H9 (cell line): ENCODE data around the gene ZNF451. TPM values are rescaled to one million over a fixed set of nuclear protein-coding genes. Genes with fewer than 3 reads are reported as not detected.

Experiments used
- DNase-seq: peaks from one replicate; pipeline ENCODE4 v3.0.0-alpha.2; 2017
- H2AFZ ChIP-seq: one replicate; pipeline ENCODE4 v1.6.1; 2013; ENCODE audit warnings: mild to moderate bottlenecking, low read length, control low read depth, moderate library complexity
- H2AK5ac ChIP-seq: 2 replicates; pipeline ENCODE4 v1.6.1; 2013; ENCODE audit warnings: low read length, control low read depth, mixed read lengths; ENCODE audit not compliant: insufficient read length
- H2BK120ac ChIP-seq: one replicate; pipeline ENCODE4 v1.6.1; 2013; ENCODE audit warnings: low read depth, mild to moderate bottlenecking, low read length, control low read depth, inconsistent platforms; ENCODE audit not compliant: poor library complexity, severe bottlenecking
- H2BK12ac ChIP-seq: 2 replicates; pipeline ENCODE4 v1.6.1; 2013; ENCODE audit warnings: low read length, control low read depth, mixed read lengths, low read depth; ENCODE audit not compliant: insufficient read length
- H2BK15ac ChIP-seq: 2 replicates; pipeline ENCODE4 v1.6.1; 2013; ENCODE audit warnings: low read depth, low read length, control low read depth
- H2BK20ac ChIP-seq: one replicate; pipeline ENCODE4 v1.6.1; 2013; ENCODE audit warnings: low read depth, mild to moderate bottlenecking, low read length, control low read depth, inconsistent platforms; ENCODE audit not compliant: poor library complexity, severe bottlenecking
- H2BK5ac ChIP-seq: 2 replicates; pipeline ENCODE4 v1.6.1; 2013; ENCODE audit warnings: low read length, control low read depth, mixed read lengths; ENCODE audit not compliant: insufficient read length
- H3K14ac ChIP-seq: 2 replicates; pipeline ENCODE4 v1.6.1; 2013; ENCODE audit warnings: low read length, control low read depth; ENCODE audit not compliant: insufficient read depth
- H3K18ac ChIP-seq: 2 replicates; pipeline ENCODE4 v1.6.1; 2013; ENCODE audit warnings: low read depth, mild to moderate bottlenecking, mixed read lengths, low read length, control low read depth; ENCODE audit not compliant: insufficient read length
- H3K23ac ChIP-seq: 2 replicates; pipeline ENCODE4 v1.6.1; 2013; ENCODE audit warnings: low read length, control low read depth, mixed read lengths, low read depth; ENCODE audit not compliant: insufficient read length
- H3K23me2 ChIP-seq: 2 replicates; pipeline ENCODE4 v1.6.1; 2013; ENCODE audit warnings: low read depth, mild to moderate bottlenecking, mixed read lengths, low read length, control low read depth; ENCODE audit not compliant: insufficient read length, poor library complexity, severe bottlenecking
- H3K27ac ChIP-seq: 2 replicates; pipeline ENCODE4 v1.5.1; 2013; ENCODE audit warnings: low read length, control low read depth, mixed read lengths, low read depth; ENCODE audit not compliant: insufficient read length
- H3K27me3 ChIP-seq: 2 replicates; pipeline ENCODE4 v1.6.1; 2013; ENCODE audit warnings: low read length, control low read depth, inconsistent platforms; ENCODE audit not compliant: insufficient read depth
- H3K4ac ChIP-seq: 2 replicates; pipeline ENCODE4 v1.6.1; 2013; ENCODE audit warnings: low read depth, mild to moderate bottlenecking, control low read depth, inconsistent platforms, low read length, moderate library complexity
- H3K4me1 ChIP-seq: 2 replicates; pipeline ENCODE4 v1.6.1; 2013; ENCODE audit warnings: low read length, control low read depth, inconsistent platforms; ENCODE audit not compliant: insufficient read depth
- H3K4me2 ChIP-seq: 2 replicates; pipeline ENCODE4 v1.6.1; 2013; ENCODE audit warnings: low read length, control low read depth, mixed read lengths; ENCODE audit not compliant: insufficient read length, insufficient read depth
- H3K56ac ChIP-seq: 2 replicates; pipeline ENCODE4 v1.6.1; 2013; ENCODE audit warnings: low read depth, mild to moderate bottlenecking, mixed read lengths, low read length, control low read depth; ENCODE audit not compliant: insufficient read length
- H3K79me1 ChIP-seq: 2 replicates; pipeline ENCODE4 v1.6.1; 2013; ENCODE audit warnings: low read depth, mild to moderate bottlenecking, moderate library complexity, low read length, control low read depth, inconsistent platforms; ENCODE audit not compliant: insufficient read depth, poor library complexity, severe bottlenecking
- H3K79me2 ChIP-seq: 2 replicates; pipeline ENCODE4 v1.6.1; 2013; ENCODE audit warnings: low read length, control low read depth, inconsistent platforms; ENCODE audit not compliant: insufficient read depth
- H3K9ac ChIP-seq: 2 replicates; pipeline ENCODE4 v1.6.1; 2013; ENCODE audit warnings: low read length, control low read depth, mixed read lengths; ENCODE audit not compliant: insufficient read length; ENCODE audit errors: extremely low read depth
- H3K9me3 ChIP-seq: one replicate; pipeline ENCODE4 v1.6.1; 2013; ENCODE audit warnings: low read depth, low read length, inconsistent platforms; ENCODE audit not compliant: control insufficient read depth
- H3T11ph ChIP-seq: one replicate; pipeline ENCODE4 v1.6.1; 2013; ENCODE audit warnings: mild to moderate bottlenecking, low read length, control low read depth, inconsistent platforms
- H4K20me1 ChIP-seq: one replicate; pipeline ENCODE4 v1.6.1; 2013; ENCODE audit not compliant: control insufficient read depth, insufficient read length, insufficient read depth
- H4K5ac ChIP-seq: 2 replicates; pipeline ENCODE4 v1.6.1; 2013; ENCODE audit warnings: low read depth, mild to moderate bottlenecking, mixed read lengths, low read length, control low read depth; ENCODE audit not compliant: insufficient read length
- H4K8ac ChIP-seq: replicated peaks from 2 replicates; pipeline ENCODE4 v1.6.1; 2013; ENCODE audit warnings: low read length, control low read depth, mixed read lengths, low read depth; ENCODE audit not compliant: insufficient read length
- H4K91ac ChIP-seq: 2 replicates; pipeline ENCODE4 v1.6.1; 2013; ENCODE audit warnings: low read depth, mild to moderate bottlenecking, moderate library complexity, mixed read lengths, low read length, control low read depth; ENCODE audit not compliant: insufficient read length
- H3K27ac Mint-ChIP-seq, 3 experiments: 2 replicates in 2 of 3; 3 replicates in 1 of 3; pipeline ENCODE4 v1.8.0; 2020 to 2021; ENCODE audit warnings: mixed read lengths in 3 of 3, mild to moderate bottlenecking in 1 of 3, moderate library complexity in 1 of 3
- H3K27me3 Mint-ChIP-seq: 2 replicates; pipeline ENCODE4 v1.8.0; 2021; ENCODE audit warnings: low read depth, mild to moderate bottlenecking, moderate library complexity, mixed read lengths
- H3K36me3 Mint-ChIP-seq, 3 experiments: 2 replicates in 2 of 3; 3 replicates in 1 of 3; pipeline ENCODE4 v1.8.0; 2020 to 2021; ENCODE audit warnings: low read depth in 3 of 3, mixed read lengths in 3 of 3; ENCODE audit not compliant: insufficient read depth in 1 of 3
- H3K4me1 Mint-ChIP-seq, 2 experiments: 2 replicates each; pipeline ENCODE4 v1.8.0; 2020; ENCODE audit warnings: mixed read lengths in 2 of 2
- H3K4me3 Mint-ChIP-seq, 2 experiments: 2 replicates in 1 of 2; 3 replicates in 1 of 2; pipeline ENCODE4 v1.8.0; 2020 to 2021; ENCODE audit warnings: mild to moderate bottlenecking in 2 of 2, mixed read lengths in 2 of 2, moderate library complexity in 1 of 2
- H3K9me3 Mint-ChIP-seq, 2 experiments: 2 replicates in 1 of 2; 3 replicates in 1 of 2; pipeline ENCODE4 v1.8.0; 2020; ENCODE audit warnings: mild to moderate bottlenecking in 2 of 2, mixed read lengths in 2 of 2, moderate library complexity in 1 of 2
- WGBS: extraction: QIAGEN DNeasy Blood & Tissue Kit; methylation state at CpG from one replicate; pipeline ENCODE4 v1.1.7; 2013; ENCODE audit warnings: missing lambda C conversion rate, low lambda C conversion rate, mixed read lengths; ENCODE audit not compliant: insufficient read length; ENCODE audit errors: extremely low coverage; 5-methylcytosine and 5-hydroxymethylcytosine counted together
- total RNA-seq: library from RNA; stranded (reverse); gene quantifications from 2 replicates; pipeline ENCODE4 v1.2.1, GENCODE V29; 2021
- TF ChIP-seq, protein P1 (sequence below): fragments of 200-600 bp; sonication (generic); conservative IDR thresholded peaks from 3 replicates; pipeline ENCODE4 v1.8.0; 2021; ENCODE audit warnings: antibody characterized with exemption, mild to moderate bottlenecking

Gene ZNF451
- total RNA-seq, 1 experiment from 2014 or later, result 71.2 TPM

DNA sequence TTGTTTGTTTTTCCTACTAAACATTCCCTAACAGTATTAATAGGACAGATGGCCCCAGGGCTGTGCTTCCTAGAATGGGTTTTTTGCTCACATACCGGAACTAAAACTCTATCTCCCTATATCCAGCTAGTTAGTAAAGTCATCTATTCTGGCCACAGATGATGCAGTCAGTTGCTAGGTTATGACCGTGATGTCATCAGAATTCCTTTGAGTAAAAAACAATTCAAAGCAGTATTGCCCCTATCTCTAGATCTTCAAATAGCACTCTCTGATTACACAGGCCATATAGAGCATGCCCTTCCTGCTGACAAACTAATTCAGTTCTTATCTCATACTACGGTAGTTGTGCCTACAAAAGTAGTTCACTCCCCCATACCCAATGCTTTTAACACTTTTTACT, 17.9 kb upstream of the ZNF451 start:
- H3K27me3 ChIP-seq, result no peaks in the 10 kb centered on the region
- H4K91ac ChIP-seq, result no peak overlapping the region
- H4K20me1 ChIP-seq, result no peaks in the 10 kb centered on the region
- no peaks in the 10 kb centered on the region for H3K79me2 ChIP-seq
- no peak overlapping the region for H3K23ac ChIP-seq
- no peak overlapping the region for H2BK5ac ChIP-seq
- Mint-ChIP-seq H3K9me3 (peaks cover 0 to 5% of the 10 kb centered on the region in 2 experiments; a peak in 1 of 5 replicates), H3K27me3 (peaks cover 2% of the 10 kb centered on the region; the same call in 1 of the 2 replicates), H3K4me1 (peaks cover 28 to 38% of the 10 kb centered on the region in 2 experiments), H3K4me3 (no peak overlapping the region), H3K27ac (no peak overlapping the region), H3K36me3 (peaks cover 8 to 11% (median 8%) of the 10 kb centered on the region in 3 experiments; a peak in 6 of 7 replicates)
- H2BK12ac ChIP-seq, result no peak overlapping the region
- H3K79me1 ChIP-seq, result no peaks in the 10 kb centered on the region
- no peak overlapping the region for H2AK5ac ChIP-seq
- H2BK120ac ChIP-seq, result no peak overlapping the region
- no peak overlapping the region for H3K56ac ChIP-seq
- DNase-seq, result no peak
- no peaks in the 10 kb centered on the region for H3K23me2 ChIP-seq
- peaks cover 9% of the 10 kb centered on the region; the same call in 1 of the 2 replicates for H3K4me1 ChIP-seq
- no peak overlapping the region for H3T11ph ChIP-seq
- no peak overlapping the region for H3K14ac ChIP-seq
- no peak overlapping the region for H3K4ac ChIP-seq
- no peaks in the 10 kb centered on the region for H3K9me3 ChIP-seq
- no peak overlapping the region for H3K18ac ChIP-seq
- no peak overlapping the region for H3K4me2 ChIP-seq
- no peak overlapping the region for H4K5ac ChIP-seq
- H2BK15ac ChIP-seq, result no peak overlapping the region
- H3K27ac ChIP-seq, result no peak overlapping the region
- no peak overlapping the region for H2AFZ ChIP-seq
- no peak overlapping the region for H3K9ac ChIP-seq
- no CpG with 5 or more reads among the region's 3 CpGs for WGBS
- TF ChIP-seq, protein P1, sequence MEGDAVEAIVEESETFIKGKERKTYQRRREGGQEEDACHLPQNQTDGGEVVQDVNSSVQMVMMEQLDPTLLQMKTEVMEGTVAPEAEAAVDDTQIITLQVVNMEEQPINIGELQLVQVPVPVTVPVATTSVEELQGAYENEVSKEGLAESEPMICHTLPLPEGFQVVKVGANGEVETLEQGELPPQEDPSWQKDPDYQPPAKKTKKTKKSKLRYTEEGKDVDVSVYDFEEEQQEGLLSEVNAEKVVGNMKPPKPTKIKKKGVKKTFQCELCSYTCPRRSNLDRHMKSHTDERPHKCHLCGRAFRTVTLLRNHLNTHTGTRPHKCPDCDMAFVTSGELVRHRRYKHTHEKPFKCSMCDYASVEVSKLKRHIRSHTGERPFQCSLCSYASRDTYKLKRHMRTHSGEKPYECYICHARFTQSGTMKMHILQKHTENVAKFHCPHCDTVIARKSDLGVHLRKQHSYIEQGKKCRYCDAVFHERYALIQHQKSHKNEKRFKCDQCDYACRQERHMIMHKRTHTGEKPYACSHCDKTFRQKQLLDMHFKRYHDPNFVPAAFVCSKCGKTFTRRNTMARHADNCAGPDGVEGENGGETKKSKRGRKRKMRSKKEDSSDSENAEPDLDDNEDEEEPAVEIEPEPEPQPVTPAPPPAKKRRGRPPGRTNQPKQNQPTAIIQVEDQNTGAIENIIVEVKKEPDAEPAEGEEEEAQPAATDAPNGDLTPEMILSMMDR, result no peak
- no peak overlapping the region for H4K8ac ChIP-seq
- H2BK20ac ChIP-seq, result no peak overlapping the region
